DOHH2 (cell line): ENCODE results near the gene MADCAM1.

Source experiments
- H3F3A ChIP-seq: fragments of 200-600 bp; sonication (generic), shearing (Covaris generic); 2 replicates; pipeline ENCODE4 v1.6.0; 2016; ENCODE audit warnings: antibody characterized with exemption, mild to moderate bottlenecking; ENCODE audit not compliant: control insufficient read depth, insufficient read depth
- H3K27ac ChIP-seq: fragments of 200-600 bp; sonication (generic); 2 replicates; pipeline ENCODE4 v1.5.1; 2014; ENCODE audit warnings: low read depth, mild to moderate bottlenecking, low read length, moderate library complexity
- H3K27me3 ChIP-seq: fragments of 200-600 bp; sonication (generic); 2 replicates; pipeline ENCODE4 v1.6.1; 2014; ENCODE audit warnings: mild to moderate bottlenecking, low read length, mixed read lengths; ENCODE audit not compliant: control insufficient read depth
- H3K36me3 ChIP-seq: fragments of 200-600 bp; sonication (generic); 2 replicates; pipeline ENCODE4 v1.6.1; 2014; ENCODE audit warnings: mild to moderate bottlenecking, low read length, moderate library complexity, mixed read lengths; ENCODE audit not compliant: control insufficient read depth
- H3K4me1 ChIP-seq: fragments of 200-600 bp; sonication (generic); 2 replicates; pipeline ENCODE4 v1.6.1; 2014; ENCODE audit warnings: mild to moderate bottlenecking, low read length, mixed read lengths; ENCODE audit not compliant: control insufficient read depth
- H3K4me2 ChIP-seq: fragments of 200-600 bp; sonication (generic); 2 replicates; pipeline ENCODE4 v1.6.0; 2014; ENCODE audit warnings: mild to moderate bottlenecking, low read length, moderate library complexity
- H3K4me3 ChIP-seq: fragments of 200-600 bp; sonication (generic); 2 replicates; pipeline ENCODE4 v1.5.1; 2014; ENCODE audit warnings: mild to moderate bottlenecking, low read length, mixed read lengths
- H3K79me2 ChIP-seq: fragments of 200-600 bp; sonication (generic); 2 replicates; pipeline ENCODE4 v1.6.1; 2014; ENCODE audit warnings: mild to moderate bottlenecking, low read length, mixed read lengths; ENCODE audit not compliant: control insufficient read depth
- H3K9me2 ChIP-seq: fragments of 200-600 bp; sonication (generic); replicated peaks from 2 replicates; pipeline ENCODE4 v1.6.1; 2014; ENCODE audit warnings: mild to moderate bottlenecking, low read length, mixed read lengths; ENCODE audit not compliant: control insufficient read depth
- H3K9me3 ChIP-seq: fragments of 200-600 bp; sonication (generic); 2 replicates; pipeline ENCODE4 v1.6.1; 2014; ENCODE audit warnings: antibody characterized with exemption, low read length, mixed read lengths; ENCODE audit not compliant: control insufficient read depth, insufficient read depth
- H4K20me1 ChIP-seq: fragments of 200-600 bp; sonication (generic); 2 replicates; pipeline ENCODE4 v1.6.0; 2014; ENCODE audit warnings: low read depth, mild to moderate bottlenecking, antibody characterized with exemption, low read length, moderate library complexity; ENCODE audit not compliant: control insufficient read depth, insufficient read depth
- EZH2phosphoT487 ChIP-seq: fragments of 200-600 bp; sonication (generic); IDR thresholded peaks from 2 replicates; pipeline ENCODE4 v1.6.1; 2017; ENCODE audit warnings: borderline replicate concordance, mild to moderate bottlenecking, antibody characterized with exemption, low read length, moderate library complexity, mixed read lengths
- TF ChIP-seq, protein P1 (sequence below): fragments of 200-600 bp; sonication (generic); IDR thresholded peaks from one replicate; pipeline ENCODE4 v1.5.1; 2014; ENCODE audit warnings: antibody characterized with exemption, mild to moderate bottlenecking, low read depth, low read length; ENCODE audit not compliant: poor library complexity, severe bottlenecking

Gene MADCAM1

DNA sequence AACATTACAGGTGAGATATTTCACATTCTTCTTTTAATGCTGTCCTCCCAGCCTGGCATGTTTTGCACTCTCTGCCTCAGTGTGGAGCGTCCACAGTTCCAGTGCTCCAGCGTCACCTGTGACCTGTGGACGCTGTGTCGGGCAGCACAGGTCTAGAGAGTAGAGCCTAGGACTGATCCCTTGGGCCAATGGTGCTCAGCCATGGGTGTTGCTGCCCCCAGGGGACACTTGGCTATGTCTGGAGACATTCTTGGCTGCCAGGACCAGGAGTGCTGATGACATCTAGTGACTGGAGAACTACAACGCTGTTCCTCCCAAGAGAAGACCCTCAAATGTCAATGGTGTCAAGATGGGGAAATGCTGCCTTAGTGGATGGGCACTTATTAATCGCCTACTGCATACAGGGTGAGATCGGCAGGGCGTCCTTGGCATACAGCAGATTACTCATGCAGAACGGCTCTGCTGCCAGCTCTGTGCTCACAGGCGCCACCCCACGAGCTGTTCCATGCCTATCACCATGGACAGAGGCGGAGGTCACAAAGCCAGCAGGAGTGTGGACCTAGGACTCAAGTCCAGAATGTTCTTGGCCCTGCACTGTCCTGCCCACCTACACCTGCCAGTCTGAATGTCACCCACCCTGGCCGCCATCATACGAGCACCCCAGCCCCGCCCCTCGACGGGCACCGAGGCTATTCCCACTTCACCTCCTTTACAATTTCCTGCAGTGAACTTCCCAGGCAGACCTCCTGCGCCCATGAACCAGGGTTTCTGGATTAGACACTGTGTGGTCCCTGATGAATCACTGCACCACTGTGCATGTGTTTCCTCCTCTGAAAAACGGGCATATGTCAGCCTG is 13.9 kb upstream of the MADCAM1 start:
- Histone ChIP-seq H3K4me2 (no peak overlapping the region), H3F3A (peaks cover 21% of the 10 kb centered on the region), H3K27ac (no peak overlapping the region), H3K9me2 (no peaks in the 10 kb centered on the region), H3K4me3 (no peak overlapping the region), H4K20me1 (no peaks in the 10 kb centered on the region), H3K79me2 (no peaks in the 10 kb centered on the region), H3K4me1 (0 out of 2 replicates have a peak, but pooled peaks cover under 1% of the 10 kb centered on the region), H3K36me3 (no peaks in the 10 kb centered on the region), H3K9me3 (peaks cover 30% of the 10 kb centered on the region), H3K27me3 (no peaks in the 10 kb centered on the region)
- TF ChIP-seq EZH2phosphoT487: no peak
- TF ChIP-seq, protein P1, sequence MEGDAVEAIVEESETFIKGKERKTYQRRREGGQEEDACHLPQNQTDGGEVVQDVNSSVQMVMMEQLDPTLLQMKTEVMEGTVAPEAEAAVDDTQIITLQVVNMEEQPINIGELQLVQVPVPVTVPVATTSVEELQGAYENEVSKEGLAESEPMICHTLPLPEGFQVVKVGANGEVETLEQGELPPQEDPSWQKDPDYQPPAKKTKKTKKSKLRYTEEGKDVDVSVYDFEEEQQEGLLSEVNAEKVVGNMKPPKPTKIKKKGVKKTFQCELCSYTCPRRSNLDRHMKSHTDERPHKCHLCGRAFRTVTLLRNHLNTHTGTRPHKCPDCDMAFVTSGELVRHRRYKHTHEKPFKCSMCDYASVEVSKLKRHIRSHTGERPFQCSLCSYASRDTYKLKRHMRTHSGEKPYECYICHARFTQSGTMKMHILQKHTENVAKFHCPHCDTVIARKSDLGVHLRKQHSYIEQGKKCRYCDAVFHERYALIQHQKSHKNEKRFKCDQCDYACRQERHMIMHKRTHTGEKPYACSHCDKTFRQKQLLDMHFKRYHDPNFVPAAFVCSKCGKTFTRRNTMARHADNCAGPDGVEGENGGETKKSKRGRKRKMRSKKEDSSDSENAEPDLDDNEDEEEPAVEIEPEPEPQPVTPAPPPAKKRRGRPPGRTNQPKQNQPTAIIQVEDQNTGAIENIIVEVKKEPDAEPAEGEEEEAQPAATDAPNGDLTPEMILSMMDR: no peak

DNA sequence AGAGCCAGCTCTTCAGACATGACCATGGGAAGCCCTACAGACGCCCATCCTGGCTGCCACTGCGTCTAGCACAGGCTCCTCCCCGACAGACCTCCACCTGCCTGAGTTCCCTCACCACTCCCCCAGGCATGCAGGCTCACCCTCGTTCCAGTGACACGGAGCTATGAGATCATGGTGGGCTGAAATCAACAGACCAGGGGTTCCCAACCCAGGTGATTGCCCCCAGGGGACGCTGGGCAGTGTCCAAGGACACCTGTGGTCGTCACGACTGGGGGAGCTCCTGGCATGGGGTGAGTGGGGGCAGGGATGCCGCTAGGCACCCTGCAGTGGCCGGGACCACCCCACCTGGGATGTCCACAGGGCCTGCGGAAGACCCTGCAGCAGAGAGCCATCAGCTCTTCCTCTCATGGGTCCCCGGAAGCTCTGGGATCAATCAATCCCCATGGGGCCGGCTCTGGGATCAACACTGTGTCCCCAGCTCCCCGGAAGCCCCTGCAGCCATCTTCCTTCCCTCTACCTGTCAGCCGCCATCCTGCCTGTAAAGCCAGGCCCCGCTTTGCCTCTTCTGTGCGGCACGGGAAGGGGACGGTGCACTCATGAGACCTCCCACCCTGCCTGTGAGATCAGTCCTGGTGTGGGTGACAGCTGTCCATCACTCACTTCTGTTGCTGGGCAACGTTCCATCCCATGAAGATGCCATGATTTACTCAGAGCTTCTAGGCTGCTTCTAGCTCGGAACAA is 12.8 kb upstream of the MADCAM1 start:
- H3F3A ChIP-seq: peaks cover 24% of the 10 kb centered on the region
- peaks cover 3% of the 10 kb centered on the region; the same call in 1 of the 2 replicates for H3K79me2 ChIP-seq
- no peak overlapping the region for H3K27ac ChIP-seq
- no peak overlapping the region for H3K4me2 ChIP-seq
- peaks cover 33% of the 10 kb centered on the region for H3K9me3 ChIP-seq
- no peak overlapping the region for H3K4me3 ChIP-seq
- peaks cover 7% of the 10 kb centered on the region for H3K4me1 ChIP-seq
- no peaks in the 10 kb centered on the region for H3K27me3 ChIP-seq
- no peaks in the 10 kb centered on the region for H4K20me1 ChIP-seq
- H3K9me2 ChIP-seq: no peaks in the 10 kb centered on the region
- H3K36me3 ChIP-seq: peaks cover under 1% of the 10 kb centered on the region; the same call in 1 of the 2 replicates
- TF ChIP-seq, protein P1: no peak
- TF ChIP-seq EZH2phosphoT487: no peak

DNA sequence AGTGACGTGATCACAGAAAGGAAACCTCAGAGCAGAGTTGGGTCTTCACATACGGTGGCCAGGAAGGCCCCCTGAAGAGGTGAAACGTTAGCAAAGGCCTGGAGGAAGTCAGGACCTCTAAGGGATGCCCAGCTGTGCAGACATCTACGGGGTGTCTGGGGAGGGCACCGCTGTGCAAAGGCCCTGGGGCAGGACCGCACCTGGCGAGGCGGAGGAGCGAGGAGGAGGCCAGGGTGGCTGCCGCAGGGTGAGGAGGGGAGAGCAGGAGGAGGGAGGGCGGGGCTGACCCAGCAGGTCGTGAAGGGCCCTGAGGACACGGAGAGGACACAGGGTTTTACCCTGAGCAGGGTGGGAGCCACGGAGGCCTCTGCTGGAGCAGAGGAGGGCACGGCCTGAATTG is 11.8 kb upstream of the MADCAM1 start:
- Histone ChIP-seq H3K27ac (no peak overlapping the region), H3K4me3 (no peak overlapping the region), H3K4me2 (no peak overlapping the region), H3K9me2 (no peaks in the 10 kb centered on the region), H3K27me3 (no peaks in the 10 kb centered on the region), H3F3A (peaks cover 24% of the 10 kb centered on the region), H4K20me1 (no peaks in the 10 kb centered on the region), H3K36me3 (peaks cover 3% of the 10 kb centered on the region; the same call in 1 of the 2 replicates), H3K4me1 (peaks cover 9% of the 10 kb centered on the region), H3K9me3 (peaks cover 33% of the 10 kb centered on the region), H3K79me2 (peaks cover 3% of the 10 kb centered on the region; the same call in 1 of the 2 replicates)
- TF ChIP-seq, protein P1: no peak
- no peak for TF ChIP-seq EZH2phosphoT487
